Activated T-cell treated with anti-CD3 and anti-CD28 coated beads for 4 hours (primary cell): ENCODE measurements around the gene IL6R.
"Not testable (repeated sequence)": the region's sequence is repeated elsewhere in the genome, so short reads cannot be mapped to it uniquely, and the experiment has no call there.

Source experiments
- DNase-seq: peaks from one replicate; pipeline ENCODE4 v3.0.0-alpha.2; 2020

The IL6R gene

DNA sequence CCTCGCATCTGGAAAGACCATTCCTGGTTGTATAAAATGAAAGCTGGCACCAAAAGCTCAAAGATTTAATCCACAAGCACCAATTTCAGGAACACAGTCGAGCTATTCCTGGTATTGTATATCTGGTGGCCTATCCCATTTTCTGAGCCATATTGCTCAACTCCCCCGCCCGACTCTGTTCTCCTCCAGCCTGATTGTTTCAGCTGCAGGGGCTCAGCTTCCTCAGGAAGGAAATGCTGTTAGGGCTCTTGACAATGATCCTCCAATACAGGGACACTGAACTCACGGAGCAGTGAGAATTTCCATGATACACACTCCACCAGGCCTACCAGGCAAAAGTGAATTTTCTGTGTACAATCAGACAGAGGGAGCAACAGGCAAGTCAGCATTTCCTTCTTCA lies 80.0 kb downstream of the IL6R start:
- no peak for DNase-seq

- no peak for DNase-seq
Observed at GRCh38 chr1:154485910-154486496, 80.9 kb downstream of the IL6R start.

- not testable (repeated sequence) for DNase-seq
Observed at GRCh38 chr1:154486756-154487155, 81.6 kb downstream of the IL6R start.

- DNase-seq, result no peak
Observed at GRCh38 chr1:154488922-154489321, 83.8 kb downstream of the IL6R start.

DNA sequence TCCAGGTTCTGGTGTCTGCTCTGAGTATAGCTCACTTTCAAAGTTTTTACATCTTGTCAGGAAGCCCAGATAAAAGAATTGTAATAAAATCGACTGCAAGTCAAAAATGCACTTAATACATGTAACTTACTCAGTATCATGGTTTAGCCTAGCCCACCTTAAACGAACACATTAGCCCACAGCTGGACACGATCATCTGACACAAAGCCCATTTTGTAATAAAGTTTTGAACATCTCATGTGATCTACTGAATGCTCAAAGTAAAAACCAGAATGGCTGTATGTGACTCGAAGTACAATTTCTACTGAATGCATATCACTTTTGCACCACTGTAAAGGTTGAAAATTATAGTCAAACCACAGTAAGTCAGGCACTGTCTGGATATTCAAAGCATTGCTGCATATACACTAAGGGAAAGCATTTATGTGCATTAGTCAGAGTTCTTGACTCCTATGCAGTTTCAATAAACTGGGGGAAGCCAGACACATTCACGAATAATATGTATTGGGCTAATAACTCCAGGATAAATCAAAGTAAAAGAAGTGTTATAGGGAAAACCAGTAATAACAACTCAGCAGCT lies 84.6 kb downstream of the IL6R start:
- no peak for DNase-seq

DNA sequence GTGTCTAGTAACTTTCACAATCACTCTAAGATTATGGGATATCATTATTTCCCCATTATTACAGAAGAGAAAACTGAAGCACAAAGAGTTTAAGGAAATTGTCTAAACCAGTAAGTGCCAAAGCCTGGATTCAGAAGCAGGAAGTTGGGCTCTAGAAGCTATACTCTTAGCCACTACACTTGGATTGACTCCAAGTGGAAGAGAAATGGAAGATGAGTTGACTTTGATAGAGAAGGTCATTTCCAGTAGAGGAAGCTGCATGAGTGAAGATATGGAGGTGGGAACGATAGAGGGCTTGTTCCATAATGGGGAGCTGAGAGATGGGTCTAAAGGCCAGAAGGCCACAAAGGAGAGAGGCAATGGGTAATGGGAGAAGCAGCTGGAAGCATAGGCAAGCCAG lies 85.2 kb downstream of the IL6R start:
- DNase-seq, result no peak

- no peak for DNase-seq
Observed at GRCh38 chr1:154492115-154492514, 87.0 kb downstream of the IL6R start.

DNA sequence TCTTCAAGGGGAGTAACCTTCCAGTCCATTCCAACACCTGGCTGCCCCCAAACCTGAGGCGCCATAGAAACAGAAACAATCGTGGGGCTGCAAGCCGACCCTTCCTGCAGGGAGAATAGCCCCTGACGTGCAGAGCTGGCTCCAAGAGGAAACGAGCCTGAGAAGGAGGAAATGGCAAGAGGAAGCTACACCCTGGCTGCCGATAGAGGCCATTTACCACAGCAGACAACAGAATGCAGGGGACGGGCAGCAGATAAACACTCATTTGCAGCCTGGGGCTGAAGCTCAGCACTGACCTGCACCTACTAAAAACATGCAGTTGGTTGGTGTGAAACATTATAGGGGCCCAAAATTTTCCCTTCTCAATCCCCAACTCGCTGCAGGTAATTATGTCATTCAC lies 88.1 kb downstream of the IL6R start:
- DNase-seq, result no peak

- no peak for DNase-seq
Observed at GRCh38 chr1:154495496-154496273, 90.5 kb downstream of the IL6R start.

GRCh38 chr1:154496383-154496782 lies 91.2 kb downstream of the IL6R start:
- DNase-seq, result no peak

GRCh38 chr1:154497026-154497806 lies 92.1 kb downstream of the IL6R start:
- DNase-seq, result no peak

DNA sequence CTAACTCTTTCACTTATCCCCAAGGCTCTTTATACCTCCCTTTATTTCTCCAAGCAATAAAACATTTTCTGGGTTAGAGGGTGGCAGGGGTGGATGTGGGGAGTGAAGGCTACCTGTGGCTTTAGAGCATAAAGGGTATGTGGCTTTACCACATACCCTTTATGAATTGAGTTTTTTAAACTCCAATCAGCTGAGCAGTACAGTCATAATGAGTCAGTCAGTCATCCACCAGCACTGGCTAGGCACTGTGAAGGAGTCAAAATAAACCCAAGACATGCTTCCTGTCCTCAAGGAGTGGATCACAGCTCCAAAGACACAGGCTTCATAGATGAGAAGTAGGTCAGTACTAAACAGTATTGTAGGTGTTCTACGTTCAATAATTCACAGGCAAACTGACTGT lies 94.3 kb downstream of the IL6R start:
- DNase-seq, result no peak

GRCh38 chr1:154500533-154500932 lies 95.4 kb downstream of the IL6R start:
- DNase-seq, result no peak

- DNase-seq, result no peak
Observed at GRCh38 chr1:154501423-154502065, 96.4 kb downstream of the IL6R start.

DNA sequence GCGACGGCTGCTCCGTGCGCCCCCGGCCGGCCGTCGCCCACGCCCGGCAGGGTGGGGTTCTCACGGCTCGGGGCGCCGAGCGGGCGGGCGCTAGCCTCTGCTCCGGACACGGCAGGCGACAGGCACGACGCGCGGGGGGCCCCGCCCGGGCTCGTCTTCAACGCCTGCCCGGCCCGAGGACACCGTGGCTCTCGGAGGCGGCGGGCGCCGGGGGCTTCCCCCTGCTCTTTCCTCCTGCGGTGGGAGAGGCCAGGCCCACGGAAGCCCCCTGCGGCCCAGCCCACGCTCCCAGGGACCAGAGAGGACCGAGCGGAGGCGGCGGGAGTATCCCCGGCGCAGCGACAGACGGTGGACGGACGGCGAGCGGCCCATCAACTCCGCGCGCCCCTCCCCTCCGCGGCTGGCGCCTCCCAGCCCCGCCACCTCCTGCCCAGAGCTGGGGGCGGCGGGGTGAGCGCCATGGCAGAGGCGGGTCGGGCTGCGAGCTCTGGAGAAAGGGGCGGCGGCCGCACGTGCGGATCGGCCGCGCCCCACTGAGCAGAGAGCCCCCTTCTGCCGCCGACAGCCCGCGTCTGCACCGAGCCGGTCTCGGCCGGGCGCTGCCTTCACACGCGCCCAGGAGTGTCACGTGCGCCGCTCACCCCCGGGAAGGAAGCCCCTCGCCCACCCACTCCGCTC lies 97.1 kb downstream of the IL6R start, which contains the start of the genes SHE and TDRD10:
TSS of gene SHE (minus strand) at position 347 of the 678 bp plus-strand sequence. CDS start 386 bp downstream, outside the sequence.
TSS of gene TDRD10 (plus strand) at position 154 of the 678 bp plus-strand sequence. CDS start 4,685 bp downstream, outside the sequence.
- no peak for DNase-seq

- no peak for DNase-seq
Observed at GRCh38 chr1:154502744-154503115, 97.6 kb downstream of the IL6R start.

DNA sequence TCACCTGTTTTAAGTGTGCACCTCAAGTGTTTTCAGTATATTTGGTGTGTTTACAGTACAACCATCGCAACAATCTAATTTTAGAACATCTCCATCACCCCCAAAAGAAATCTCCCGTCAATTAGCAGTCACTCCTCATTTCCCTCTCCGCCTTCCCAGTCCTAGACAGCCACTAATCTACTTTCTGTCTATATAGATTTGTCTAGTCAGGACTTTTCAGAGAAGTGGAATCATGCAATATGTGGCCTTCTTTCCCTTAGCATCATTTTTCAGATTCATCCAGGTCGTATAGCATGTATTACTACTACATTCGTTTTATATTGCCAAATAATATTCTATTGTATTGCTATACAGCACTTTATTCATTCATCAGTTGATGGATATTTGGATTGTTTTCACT lies 98.8 kb downstream of the IL6R start:
- no peak for DNase-seq

DNA sequence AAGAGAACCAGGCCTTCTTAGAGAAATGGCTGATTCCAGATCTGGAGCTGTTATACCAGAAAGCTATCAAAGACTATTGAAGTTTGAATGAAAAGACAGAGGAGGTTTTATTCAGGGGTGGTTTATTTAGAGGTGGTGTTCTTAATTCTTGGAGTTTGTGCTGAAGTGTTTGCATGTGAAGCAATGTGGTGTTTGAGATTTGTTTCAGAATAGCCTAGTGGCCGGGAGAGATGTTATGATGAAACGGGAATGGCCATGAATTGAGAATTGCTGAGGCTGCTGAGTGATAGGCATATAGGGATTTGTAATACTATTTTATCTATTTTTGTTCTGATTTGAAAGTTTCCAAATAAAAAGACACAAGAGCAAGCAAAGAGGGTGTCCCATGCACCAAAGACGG lies 107.6 kb downstream of the IL6R start:
- DNase-seq, result no peak

GRCh38 chr1:154514066-154514553 lies 109.0 kb downstream of the IL6R start:
- no peak for DNase-seq

- DNase-seq, result no peak
Observed at GRCh38 chr1:154517661-154518060, 112.5 kb downstream of the IL6R start.
